K562 (cell line): Measurements from ENCODE around the gene USP49. TPM values are rescaled to one million over a fixed set of nuclear protein-coding genes. Genes with fewer than 3 reads are reported as not detected.

ENCODE experiments used
- CBX3 ChIP-seq, 2 experiments: IDR thresholded peaks; 1 replicate in 1 of 2; 2 replicates in 1 of 2; pipeline ENCODE4 v1.6.1; 2012; ENCODE audit warnings: inconsistent platforms in 2 of 2, low read length in 2 of 2, borderline replicate concordance in 1 of 2, control low read depth in 1 of 2
- CCNT2 ChIP-seq: IDR thresholded peaks from 2 replicates; pipeline ENCODE4 v1.6.1; 2011; ENCODE audit warnings: borderline replicate concordance, low read depth, mild to moderate bottlenecking, moderate library complexity, mixed read lengths, low read length; ENCODE audit not compliant: insufficient read length; ENCODE audit errors: extremely low read depth
- EP300 ChIP-seq: IDR thresholded peaks from 2 replicates; pipeline ENCODE4 v1.6.1; 2012; ENCODE audit warnings: low read length, improper control_type of control experiment
- ETV6 ChIP-seq, 3 experiments: fragments of 150-350 bp in 1 of 3; sonication (generic) in 1 of 3; formaldehyde crosslinking in 1 of 3; IDR thresholded peaks; 2 replicates each; pipeline versions ENCODE4 v1.6.1 to v1.8.0; 2014 to 2022; ENCODE audit warnings: borderline replicate concordance in 2 of 3, low read depth in 2 of 3, antibody characterized with exemption in 1 of 3, low read length in 1 of 3, mild to moderate bottlenecking in 1 of 3, missing genetic modification reagents in 1 of 3
- EWSR1 ChIP-seq: fragments of 450-650 bp; IDR thresholded peaks from 2 replicates; pipeline ENCODE4 v1.6.1; 2018; ENCODE audit warnings: borderline replicate concordance, mild to moderate bottlenecking, low read depth, moderate library complexity; ENCODE audit not compliant: partially characterized antibody
- MTA3 ChIP-seq: fragments of 450-650 bp; formaldehyde crosslinking; IDR thresholded peaks from 2 replicates; pipeline ENCODE4 v1.6.1; 2017; ENCODE audit warnings: mild to moderate bottlenecking, borderline replicate concordance
- RAD21 ChIP-seq, 2 experiments: fragments of 250-450 bp in 1 of 2; fragments of 450-650 bp in 1 of 2; sonication (Bioruptor Pico) in 1 of 2; formaldehyde crosslinking in 1 of 2; IDR thresholded peaks in 1 of 2; conservative IDR thresholded peaks in 1 of 2; 2 replicates each; pipeline versions ENCODE4 v1.4.0 to v1.8.0; 2020 to 2022; ENCODE audit warnings: mild to moderate bottlenecking in 2 of 2, moderate library complexity in 1 of 2
- RBM15 ChIP-seq: fragments of 200-400 bp; formaldehyde crosslinking; IDR thresholded peaks from 2 replicates; pipeline ENCODE4 v1.6.1; 2018; ENCODE audit warnings: mild to moderate bottlenecking, low read length, moderate library complexity; ENCODE audit not compliant: insufficient read depth
- SMAD4 ChIP-seq: fragments of 250-450 bp; sonication (Bioruptor Pico); conservative IDR thresholded peaks from 2 replicates; pipeline ENCODE4 v1.8.0; 2021; ENCODE audit warnings: inconsistent platforms, mild to moderate bottlenecking, moderate library complexity
- SMARCA4 ChIP-seq: fragments of 450-650 bp; IDR thresholded peaks from 2 replicates; pipeline ENCODE4 v1.6.1; 2016
- STAT5A ChIP-seq: IDR thresholded peaks from 2 replicates; pipeline ENCODE4 v1.6.1; 2012; ENCODE audit warnings: low read length, inconsistent platforms, borderline replicate concordance
- TAF9B ChIP-seq: fragments of 450-650 bp; IDR thresholded peaks from 2 replicates; pipeline ENCODE4 v1.6.1; 2018; ENCODE audit warnings: mild to moderate bottlenecking; ENCODE audit not compliant: partially characterized antibody
- ZEB2 ChIP-seq: fragments of 450-650 bp; IDR thresholded peaks from 2 replicates; pipeline ENCODE4 v1.6.1; 2016
- ZFX ChIP-seq: sonication (generic); formaldehyde crosslinking; IDR thresholded peaks from 2 replicates; pipeline ENCODE4 v1.8.0; 2022; ENCODE audit warnings: mild to moderate bottlenecking, missing genetic modification reagents, moderate library complexity
- ZNF253 ChIP-seq: fragments of 250-450 bp; sonication (Bioruptor Pico); conservative IDR thresholded peaks from 2 replicates; pipeline ENCODE4 v1.6.1; 2021; ENCODE audit warnings: mild to moderate bottlenecking
- ZNF263 ChIP-seq: sonication (generic); formaldehyde crosslinking; IDR thresholded peaks from 2 replicates; pipeline ENCODE4 v1.8.0; 2022; ENCODE audit warnings: mild to moderate bottlenecking, missing genetic modification reagents, borderline replicate concordance
- ZNF311 ChIP-seq: fragments of 250-450 bp; sonication (Bioruptor Pico); IDR thresholded peaks from 2 replicates; pipeline ENCODE4 v1.4.0; 2020; ENCODE audit warnings: mild to moderate bottlenecking, moderate library complexity
- polyA plus RNA-seq, 8 experiments: library from polyadenylated mRNA; depleted of rRNA in 4 of 8; stranded (reverse) in 5 of 8; unstranded in 3 of 8; fragments of >200 nt; fragmentation: Nextera tagmentation in 2 of 8; fragmentation: Illumina TruSeq in 1 of 8; extraction: Ambion mirVana in 2 of 8; extraction: Trizol in 1 of 8; gene quantifications; 2 replicates each; pipeline versions ENCODE4 v1.2.1 to v1.2.3, GENCODE V29; 2011 to 2014; ENCODE audit warnings: inconsistent platforms in 1 of 8, missing spikeins in 1 of 8
- total RNA-seq, 7 experiments: library from RNA; depleted of rRNA in 6 of 7; stranded (reverse); fragments of >200 nt in 6 of 7; fragmentation: Illumina TruSeq in 2 of 7; extraction: Trizol in 2 of 7; gene quantifications; 2 replicates each; pipeline versions ENCODE4 v1.2.1 to v1.2.3, GENCODE V29; 2011 to 2021; ENCODE audit warnings: low replicate concordance in 1 of 7
- TF ChIP-seq, protein P1 (sequence below), 2 experiments: fragments of 450-650 bp in 1 of 2; sonication (generic) in 1 of 2; formaldehyde crosslinking in 1 of 2; IDR thresholded peaks; 2 replicates each; pipeline versions ENCODE4 v1.7.1 to v1.9.0; 2016 to 2022; ENCODE audit warnings: inconsistent platforms in 1 of 2, mild to moderate bottlenecking in 1 of 2, missing genetic modification reagents in 1 of 2

The USP49 gene
- total and polyA plus RNA-seq, 9 of the 15 experiments (the other 6 are each of a cell fraction or from before 2014, with no cell fraction given) = 1.0 to 9.9 (median 6.5) TPM

DNA sequence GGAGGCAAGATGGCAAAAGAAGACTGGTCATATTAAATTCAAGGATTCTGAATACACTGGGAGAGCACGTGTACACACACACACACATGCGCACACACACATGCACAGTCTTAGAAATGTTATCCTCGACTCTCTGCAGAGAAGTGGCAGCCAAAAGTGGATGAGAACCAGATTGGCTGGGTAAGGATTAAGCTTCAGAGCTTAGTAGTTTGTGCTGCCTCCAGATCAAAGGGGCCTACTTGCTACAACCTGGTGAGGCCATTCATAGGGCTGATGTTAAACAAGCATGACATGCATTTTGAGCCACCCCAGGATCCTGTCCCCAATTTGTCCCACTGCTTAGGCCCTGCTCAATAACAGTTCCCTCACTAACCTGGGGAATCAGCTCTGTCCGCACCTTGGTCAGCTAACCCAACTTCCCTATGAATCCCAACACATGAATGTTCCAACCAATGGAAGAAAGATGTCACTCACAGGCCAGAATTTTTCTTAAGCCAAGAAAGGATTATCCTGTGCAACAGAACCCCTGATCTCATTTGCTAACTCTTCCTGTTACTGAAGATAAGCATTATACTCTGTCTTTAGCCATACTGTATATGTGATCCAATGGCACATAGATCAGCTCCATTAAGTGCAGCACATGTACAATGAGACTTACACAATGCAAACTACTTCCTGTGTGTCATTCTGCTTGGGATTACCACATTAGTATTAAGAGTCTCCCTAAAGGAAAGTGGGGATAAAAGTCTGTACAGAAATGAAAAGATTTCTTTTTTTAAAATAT lies 76.7 kb downstream of the USP49 start (continued):
- TF ChIP-seq MTA3 = 0 out of 2 replicates have a peak, but pooled peaks have one; percentile 28
- TF ChIP-seq STAT5A = peak; percentile 84
- TF ChIP-seq EWSR1 = no peak
- no peak for TF ChIP-seq RBM15
- no peak for TF ChIP-seq ZNF253 (CRISPR knock-in tag)
- peak in 1 of 2 experiments; percentile 82; a peak in 2 of 3 replicates for TF ChIP-seq CBX3 (IDR thresholded peaks at IDR 0.05; ENCODE audit: borderline replicate concordance in 1 of 2, low read length in 2 of 2)
- TF ChIP-seq SMAD4 (CRISPR knock-in tag) = peak; percentile 36; the same call in 1 of the 2 replicates
- TF ChIP-seq ETV6 (IDR thresholded peaks at IDR 0.05; ENCODE audit: borderline replicate concordance in 1 of 2, low read depth in 2 of 2, low read length in 1 of 2) = no peak
- TF ChIP-seq ETV6 (CRISPR knock-in tag; IDR thresholded peaks at IDR 0.05; ENCODE audit: borderline replicate concordance) = no peak
- peak; percentile 25 for TF ChIP-seq CCNT2
- TF ChIP-seq RAD21 (CRISPR knock-in tag; conservative IDR thresholded peaks at IDR 0.05 in 1 of 2, IDR thresholded peaks at IDR 0.05 in 1 of 2) = peak in 1 of 2 experiments; percentile 13; a peak in 2 of 4 replicates
- TF ChIP-seq, protein P1, sequence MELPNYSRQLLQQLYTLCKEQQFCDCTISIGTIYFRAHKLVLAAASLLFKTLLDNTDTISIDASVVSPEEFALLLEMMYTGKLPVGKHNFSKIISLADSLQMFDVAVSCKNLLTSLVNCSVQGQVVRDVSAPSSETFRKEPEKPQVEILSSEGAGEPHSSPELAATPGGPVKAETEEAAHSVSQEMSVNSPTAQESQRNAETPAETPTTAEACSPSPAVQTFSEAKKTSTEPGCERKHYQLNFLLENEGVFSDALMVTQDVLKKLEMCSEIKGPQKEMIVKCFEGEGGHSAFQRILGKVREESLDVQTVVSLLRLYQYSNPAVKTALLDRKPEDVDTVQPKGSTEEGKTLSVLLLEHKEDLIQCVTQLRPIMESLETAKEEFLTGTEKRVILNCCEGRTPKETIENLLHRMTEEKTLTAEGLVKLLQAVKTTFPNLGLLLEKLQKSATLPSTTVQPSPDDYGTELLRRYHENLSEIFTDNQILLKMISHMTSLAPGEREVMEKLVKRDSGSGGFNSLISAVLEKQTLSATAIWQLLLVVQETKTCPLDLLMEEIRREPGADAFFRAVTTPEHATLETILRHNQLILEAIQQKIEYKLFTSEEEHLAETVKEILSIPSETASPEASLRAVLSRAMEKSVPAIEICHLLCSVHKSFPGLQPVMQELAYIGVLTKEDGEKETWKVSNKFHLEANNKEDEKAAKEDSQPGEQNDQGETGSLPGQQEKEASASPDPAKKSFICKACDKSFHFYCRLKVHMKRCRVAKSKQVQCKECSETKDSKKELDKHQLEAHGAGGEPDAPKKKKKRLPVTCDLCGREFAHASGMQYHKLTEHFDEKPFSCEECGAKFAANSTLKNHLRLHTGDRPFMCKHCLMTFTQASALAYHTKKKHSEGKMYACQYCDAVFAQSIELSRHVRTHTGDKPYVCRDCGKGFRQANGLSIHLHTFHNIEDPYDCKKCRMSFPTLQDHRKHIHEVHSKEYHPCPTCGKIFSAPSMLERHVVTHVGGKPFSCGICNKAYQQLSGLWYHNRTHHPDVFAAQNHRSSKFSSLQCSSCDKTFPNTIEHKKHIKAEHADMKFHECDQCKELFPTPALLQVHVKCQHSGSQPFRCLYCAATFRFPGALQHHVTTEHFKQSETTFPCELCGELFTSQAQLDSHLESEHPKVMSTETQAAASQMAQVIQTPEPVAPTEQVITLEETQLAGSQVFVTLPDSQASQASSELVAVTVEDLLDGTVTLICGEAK (IDR thresholded peaks at IDR 0.05) = peak; percentile 53; the same call in 1 of the 2 replicates
- TF ChIP-seq, protein P1 (CRISPR knock-in tag; IDR thresholded peaks at IDR 0.05) = no peak
- TF ChIP-seq ZNF311 (CRISPR knock-in tag) = no peak
- TF ChIP-seq ZFX = peak; percentile 49; the same call in 1 of the 2 replicates
- peak; percentile 13 for TF ChIP-seq TAF9B
- peak; percentile 93 for TF ChIP-seq SMARCA4
- no peak for TF ChIP-seq ZEB2
- TF ChIP-seq EP300 = peak; percentile 78
- TF ChIP-seq ZNF263 (CRISPR knock-in tag) = no peak
